ENCODE measurements around the gene L3MBTL2. TPM values are rescaled to one million over a fixed set of nuclear protein-coding genes. Genes with fewer than 3 reads are reported as not detected.

Gene L3MBTL2
- total and polyA plus RNA-seq, 2 of the 13 experiments (the other 11 are each of a cell fraction or from before 2014, with no cell fraction given), result 13.8 to 33.7 TPM

DNA sequence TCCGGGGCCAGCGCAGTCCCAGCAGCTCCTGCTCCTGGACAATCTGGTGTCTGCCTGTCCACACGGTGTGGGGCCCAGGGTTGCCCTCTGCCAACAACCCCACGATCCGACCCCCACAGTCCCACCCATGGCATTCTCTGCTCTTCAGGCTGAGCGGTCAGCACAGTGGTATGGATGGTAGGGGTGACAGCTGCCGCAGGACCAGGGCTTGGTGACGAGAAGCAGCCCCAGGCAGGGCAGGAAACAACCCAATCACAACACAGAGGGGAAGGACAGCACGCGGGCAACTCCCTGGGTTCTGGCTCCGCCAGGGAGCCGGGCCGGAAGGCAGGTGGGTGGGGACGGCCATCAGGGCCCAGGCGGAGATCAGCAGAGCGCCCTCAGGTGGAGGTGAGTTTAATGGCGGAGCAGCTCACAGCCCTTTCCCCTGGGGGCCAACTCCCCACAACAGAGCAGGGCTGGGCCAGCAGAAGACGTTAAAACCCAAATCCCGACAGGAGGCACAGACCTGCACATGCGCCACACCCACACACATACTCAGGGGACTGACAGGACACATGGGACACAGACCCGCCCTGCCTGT, 40.9 kb downstream of the L3MBTL2 start (continued):
- TF ChIP-seq, protein P1, sequence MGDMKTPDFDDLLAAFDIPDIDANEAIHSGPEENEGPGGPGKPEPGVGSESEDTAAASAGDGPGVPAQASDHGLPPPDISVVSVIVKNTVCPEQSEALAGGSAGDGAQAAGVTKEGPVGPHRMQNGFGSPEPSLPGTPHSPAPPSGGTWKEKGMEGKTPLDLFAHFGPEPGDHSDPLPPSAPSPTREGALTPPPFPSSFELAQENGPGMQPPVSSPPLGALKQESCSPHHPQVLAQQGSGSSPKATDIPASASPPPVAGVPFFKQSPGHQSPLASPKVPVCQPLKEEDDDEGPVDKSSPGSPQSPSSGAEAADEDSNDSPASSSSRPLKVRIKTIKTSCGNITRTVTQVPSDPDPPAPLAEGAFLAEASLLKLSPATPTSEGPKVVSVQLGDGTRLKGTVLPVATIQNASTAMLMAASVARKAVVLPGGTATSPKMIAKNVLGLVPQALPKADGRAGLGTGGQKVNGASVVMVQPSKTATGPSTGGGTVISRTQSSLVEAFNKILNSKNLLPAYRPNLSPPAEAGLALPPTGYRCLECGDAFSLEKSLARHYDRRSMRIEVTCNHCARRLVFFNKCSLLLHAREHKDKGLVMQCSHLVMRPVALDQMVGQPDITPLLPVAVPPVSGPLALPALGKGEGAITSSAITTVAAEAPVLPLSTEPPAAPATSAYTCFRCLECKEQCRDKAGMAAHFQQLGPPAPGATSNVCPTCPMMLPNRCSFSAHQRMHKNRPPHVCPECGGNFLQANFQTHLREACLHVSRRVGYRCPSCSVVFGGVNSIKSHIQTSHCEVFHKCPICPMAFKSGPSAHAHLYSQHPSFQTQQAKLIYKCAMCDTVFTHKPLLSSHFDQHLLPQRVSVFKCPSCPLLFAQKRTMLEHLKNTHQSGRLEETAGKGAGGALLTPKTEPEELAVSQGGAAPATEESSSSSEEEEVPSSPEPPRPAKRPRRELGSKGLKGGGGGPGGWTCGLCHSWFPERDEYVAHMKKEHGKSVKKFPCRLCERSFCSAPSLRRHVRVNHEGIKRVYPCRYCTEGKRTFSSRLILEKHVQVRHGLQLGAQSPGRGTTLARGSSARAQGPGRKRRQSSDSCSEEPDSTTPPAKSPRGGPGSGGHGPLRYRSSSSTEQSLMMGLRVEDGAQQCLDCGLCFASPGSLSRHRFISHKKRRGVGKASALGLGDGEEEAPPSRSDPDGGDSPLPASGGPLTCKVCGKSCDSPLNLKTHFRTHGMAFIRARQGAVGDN (CRISPR knock-in tag; IDR thresholded peaks at IDR 0.05), result peak; percentile 14; the same call in 1 of the 2 replicates
- TF ChIP-seq GZF1 (CRISPR knock-in tag; IDR thresholded peaks at IDR 0.05) (no peak), GTF3A (CRISPR knock-in tag; conservative IDR thresholded peaks at IDR 0.05) (no peak), SMAD1 (CRISPR knock-in tag; IDR thresholded peaks at IDR 0.05; ENCODE audit: borderline replicate concordance, low read depth) (no peak), STAG1 (CRISPR knock-in tag; IDR thresholded peaks at IDR 0.05) (peak; percentile 19; the same call in 1 of the 2 replicates), MAFK (conservative IDR thresholded peaks at IDR 0.05 in 1 of 2, IDR thresholded peaks at IDR 0.05 in 1 of 2; ENCODE audit: low read length in 2 of 2) (no peak), POLR2G (IDR thresholded peaks at IDR 0.05; ENCODE audit: low read depth, low read length) (0 out of 2 replicates have a peak, but pooled peaks have one; percentile 17), PHB2 (IDR thresholded peaks at IDR 0.05; ENCODE audit: partially characterized antibody) (no peak), PREB (CRISPR knock-in tag; IDR thresholded peaks at IDR 0.05) (no peak), HNRNPH1 (optimal IDR thresholded peaks at IDR 0.05; ENCODE audit: low read depth, low read length) (no peak), SIN3A (IDR thresholded peaks at IDR 0.05; ENCODE audit: borderline replicate concordance, low read depth, low read length) (no peak), ZBTB7A (CRISPR knock-in tag; IDR thresholded peaks at IDR 0.05) (no peak), ZNF224 (CRISPR knock-in tag; IDR thresholded peaks at IDR 0.05) (no peak), NFYC (CRISPR knock-in tag; IDR thresholded peaks at IDR 0.05) (no peak), ZFX (CRISPR knock-in tag; IDR thresholded peaks at IDR 0.05; ENCODE audit: low read depth) (no peak), ZNF598 (CRISPR knock-in tag; IDR thresholded peaks at IDR 0.05; ENCODE audit: borderline replicate concordance) (no peak), GLI4 (CRISPR knock-in tag; IDR thresholded peaks at IDR 0.05; ENCODE audit: borderline replicate concordance) (no peak), ISX (CRISPR knock-in tag; conservative IDR thresholded peaks at IDR 0.05) (no peak), SP140L (CRISPR knock-in tag; IDR thresholded peaks at IDR 0.05; ENCODE audit: borderline replicate concordance) (no peak)
- TF ChIP-seq, protein P2, sequence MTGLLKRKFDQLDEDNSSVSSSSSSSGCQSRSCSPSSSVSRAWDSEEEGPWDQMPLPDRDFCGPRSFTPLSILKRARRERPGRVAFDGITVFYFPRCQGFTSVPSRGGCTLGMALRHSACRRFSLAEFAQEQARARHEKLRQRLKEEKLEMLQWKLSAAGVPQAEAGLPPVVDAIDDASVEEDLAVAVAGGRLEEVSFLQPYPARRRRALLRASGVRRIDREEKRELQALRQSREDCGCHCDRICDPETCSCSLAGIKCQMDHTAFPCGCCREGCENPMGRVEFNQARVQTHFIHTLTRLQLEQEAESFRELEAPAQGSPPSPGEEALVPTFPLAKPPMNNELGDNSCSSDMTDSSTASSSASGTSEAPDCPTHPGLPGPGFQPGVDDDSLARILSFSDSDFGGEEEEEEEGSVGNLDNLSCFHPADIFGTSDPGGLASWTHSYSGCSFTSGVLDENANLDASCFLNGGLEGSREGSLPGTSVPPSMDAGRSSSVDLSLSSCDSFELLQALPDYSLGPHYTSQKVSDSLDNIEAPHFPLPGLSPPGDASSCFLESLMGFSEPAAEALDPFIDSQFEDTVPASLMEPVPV (CRISPR knock-in tag; IDR thresholded peaks at IDR 0.05), result no peak
- TF ChIP-seq, protein P3, sequence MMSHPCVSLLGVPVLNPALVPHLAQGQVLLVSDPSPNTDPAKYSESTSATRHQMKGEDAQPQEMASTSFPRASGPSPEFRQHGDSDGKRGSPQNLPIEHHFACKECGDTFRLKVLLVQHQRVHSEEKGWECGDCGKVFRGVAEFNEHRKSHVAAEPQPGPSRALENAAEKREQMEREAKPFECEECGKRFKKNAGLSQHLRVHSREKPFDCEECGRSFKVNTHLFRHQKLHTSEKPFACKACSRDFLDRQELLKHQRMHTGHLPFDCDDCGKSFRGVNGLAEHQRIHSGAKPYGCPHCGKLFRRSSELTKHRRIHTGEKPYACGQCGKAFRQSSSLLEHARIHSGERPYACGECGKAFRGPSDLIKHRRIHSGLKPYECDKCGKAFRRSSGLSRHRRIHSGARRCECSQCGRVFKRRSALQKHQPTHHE (CRISPR knock-in tag; IDR thresholded peaks at IDR 0.05; ENCODE audit: borderline replicate concordance), result no peak
